EL (cell line): ENCODE data around the gene COG4.

Source experiments
- DNase-seq: peaks from one replicate; pipeline ENCODE4 v3.0.0-alpha.2; 2016

The COG4 gene

GRCh38 chr16:70430667-70431536, 92.5 kb downstream of the COG4 start:
- DNase-seq, result no peak
